ENCODE results near the gene LMBRD2. TPM values are rescaled to one million over a fixed set of nuclear protein-coding genes. Genes with fewer than 3 reads are reported as not detected.

Gene LMBRD2
- total RNA-seq, 2 experiments from 2014 or later: 9.9 to 10.8 TPM

GRCh38 chr5:36152324-36153297, 924 bp upstream of the LMBRD2 start:
- no peak for DNase-seq
- peak overlapping the region; percentile 89 for H3K27ac Mint-ChIP-seq
- H3K9me3 Mint-ChIP-seq: no peaks in the 10 kb centered on the region
- peaks cover 53% of the 10 kb centered on the region for H3K4me1 Mint-ChIP-seq (ENCODE audit: low read depth)
- no peak for ATAC-seq
- H3K36me3 Mint-ChIP-seq (ENCODE audit: low read depth): peaks cover 51% of the 10 kb centered on the region
- ChIA-PET CTCF (interaction anchor here (0.6 to 2.2 kb wide), 7 partner anchors 13 to 1149 kb away, joined by 3 to 10 read pairs (median 4); partner anchors contain the start of gene NADK2), POLR2A (interaction anchor here (0.7 to 3.5 kb wide), 8 partner anchors 8 to 538 kb away, joined by 3 to 34 read pairs (median 6); partner anchors contain the start of gene NADK2)
- H3K4me3 Mint-ChIP-seq: peak overlapping the region; percentile 99
- TF ChIP-seq, protein P1, sequence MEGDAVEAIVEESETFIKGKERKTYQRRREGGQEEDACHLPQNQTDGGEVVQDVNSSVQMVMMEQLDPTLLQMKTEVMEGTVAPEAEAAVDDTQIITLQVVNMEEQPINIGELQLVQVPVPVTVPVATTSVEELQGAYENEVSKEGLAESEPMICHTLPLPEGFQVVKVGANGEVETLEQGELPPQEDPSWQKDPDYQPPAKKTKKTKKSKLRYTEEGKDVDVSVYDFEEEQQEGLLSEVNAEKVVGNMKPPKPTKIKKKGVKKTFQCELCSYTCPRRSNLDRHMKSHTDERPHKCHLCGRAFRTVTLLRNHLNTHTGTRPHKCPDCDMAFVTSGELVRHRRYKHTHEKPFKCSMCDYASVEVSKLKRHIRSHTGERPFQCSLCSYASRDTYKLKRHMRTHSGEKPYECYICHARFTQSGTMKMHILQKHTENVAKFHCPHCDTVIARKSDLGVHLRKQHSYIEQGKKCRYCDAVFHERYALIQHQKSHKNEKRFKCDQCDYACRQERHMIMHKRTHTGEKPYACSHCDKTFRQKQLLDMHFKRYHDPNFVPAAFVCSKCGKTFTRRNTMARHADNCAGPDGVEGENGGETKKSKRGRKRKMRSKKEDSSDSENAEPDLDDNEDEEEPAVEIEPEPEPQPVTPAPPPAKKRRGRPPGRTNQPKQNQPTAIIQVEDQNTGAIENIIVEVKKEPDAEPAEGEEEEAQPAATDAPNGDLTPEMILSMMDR (IDR thresholded peaks at IDR 0.05): no peak
- intact Hi-C loops (cut with micrococcal nuclease): loop anchor here (5.0 kb wide), 1 partner anchor 90 kb away; the partner anchor contains the start of gene NADK2
- no peaks in the 10 kb centered on the region for H3K27me3 Mint-ChIP-seq

DNA sequence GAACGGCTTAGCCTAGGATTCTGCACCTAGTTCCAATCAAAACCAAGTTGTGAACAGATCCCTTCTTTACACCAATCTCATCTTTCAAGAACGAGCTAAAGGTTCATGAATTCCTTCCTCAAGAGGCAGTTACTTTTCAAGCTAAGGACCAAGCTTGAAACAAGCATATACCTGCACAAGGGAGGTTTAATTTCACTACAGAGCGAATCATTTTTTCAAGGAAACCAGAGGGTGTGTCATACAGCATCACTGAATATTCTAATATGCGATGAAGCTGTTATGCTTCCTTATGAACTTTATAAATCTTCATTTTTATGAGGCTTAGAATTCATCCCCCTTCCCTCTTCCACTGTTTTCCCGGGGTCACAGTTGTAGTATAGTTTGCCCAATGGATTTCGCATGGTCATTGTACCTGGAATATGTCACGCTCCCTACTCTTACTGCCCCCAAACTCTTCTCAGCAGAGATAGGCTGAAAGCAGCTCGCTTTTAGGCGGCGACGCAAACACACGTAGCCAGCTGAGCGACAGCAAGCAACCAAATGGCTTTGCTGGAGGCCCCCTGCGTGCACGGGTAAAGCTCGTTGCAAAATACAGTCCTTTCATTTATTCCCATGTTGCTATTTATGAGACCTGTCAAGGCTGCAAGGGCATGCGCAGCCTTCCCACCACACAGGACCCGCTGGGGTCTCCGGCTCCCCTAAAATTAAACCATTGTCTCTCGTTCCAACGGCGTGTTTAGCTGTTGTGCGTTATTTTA, 832 bp downstream of the LMBRD2 start:
- Mint-ChIP-seq H3K4me3 (peak overlapping the region; percentile 99), H3K27me3 (no peaks in the 10 kb centered on the region), H3K36me3 (ENCODE audit: low read depth) (peaks cover 34% of the 10 kb centered on the region), H3K9me3 (no peaks in the 10 kb centered on the region), H3K27ac (peak overlapping the region; percentile 89), H3K4me1 (ENCODE audit: low read depth) (peaks cover 52% of the 10 kb centered on the region)
- intact Hi-C loops (cut with micrococcal nuclease): loop anchor here (5.0 kb wide), 1 partner anchor 91 kb away; the partner anchor contains the start of gene NADK2
- CTCF ChIA-PET: interaction anchor here (0.7 to 1.9 kb wide), 5 partner anchors 10 to 1306 kb away, joined by 3 to 11 read pairs (median 4); partner anchors contain the start of gene NADK2
- ATAC-seq: peak; percentile 55
- DNase-seq: peak; percentile 85
- POLR2A ChIA-PET: interaction anchor here (0.6 to 3.5 kb wide), 9 partner anchors 9 to 725 kb away, joined by 3 to 34 read pairs (median 4); partner anchors contain the start of gene NADK2
- TF ChIP-seq, protein P1 (IDR thresholded peaks at IDR 0.05): no peak

GRCh38 chr5:36147681-36148080, 4.0 kb downstream of the LMBRD2 start:
- ATAC-seq (no peak), DNase-seq (no peak)
- H3K27me3 Mint-ChIP-seq: no peaks in the 10 kb centered on the region
- H3K4me3 Mint-ChIP-seq: no peak overlapping the region
- intact Hi-C loops (cut with micrococcal nuclease): no loop called here
- no peak overlapping the region for H3K27ac Mint-ChIP-seq
- ChIA-PET POLR2A (no interaction called here), CTCF (no interaction called here)
- H3K4me1 Mint-ChIP-seq (ENCODE audit: low read depth): peaks cover 33% of the 10 kb centered on the region
- TF ChIP-seq, protein P1 (IDR thresholded peaks at IDR 0.05): no peak
- H3K36me3 Mint-ChIP-seq (ENCODE audit: low read depth): peaks cover 11% of the 10 kb centered on the region
- H3K9me3 Mint-ChIP-seq: no peaks in the 10 kb centered on the region

DNA sequence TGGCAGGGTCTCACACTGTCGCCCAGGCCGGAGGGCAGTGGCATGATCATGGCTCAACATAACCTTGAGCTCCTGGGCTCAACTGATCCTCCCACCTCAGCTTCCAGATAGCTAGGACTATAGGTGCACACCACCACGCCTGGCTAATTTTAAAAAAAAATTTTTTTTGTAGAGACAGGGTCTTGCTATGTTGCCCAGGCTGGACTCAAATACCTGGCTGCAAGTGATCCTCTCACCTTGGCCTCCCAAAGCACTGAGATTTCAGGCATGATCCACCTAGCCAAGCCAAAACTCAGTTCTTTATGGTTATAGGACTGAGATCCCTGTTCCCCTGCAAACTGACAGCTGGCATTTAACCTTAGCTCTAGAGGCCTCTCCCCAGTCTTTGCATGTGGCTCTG, 5.3 kb downstream of the LMBRD2 start:
- ATAC-seq: no peak
- TF ChIP-seq, protein P1 (IDR thresholded peaks at IDR 0.05): no peak
- DNase-seq: no peak
- no peak overlapping the region for H3K27ac Mint-ChIP-seq
- no peaks in the 10 kb centered on the region for H3K27me3 Mint-ChIP-seq
- H3K4me3 Mint-ChIP-seq: no peak overlapping the region
- peaks cover 4% of the 10 kb centered on the region for H3K36me3 Mint-ChIP-seq (ENCODE audit: low read depth)
- intact Hi-C loops (cut with micrococcal nuclease): no loop called here
- CTCF ChIA-PET: interaction anchor here (2.3 kb wide), 1 partner anchor 67 kb away, joined by 12 read pairs; no protein-coding TSS in a partner anchor
- H3K9me3 Mint-ChIP-seq: no peaks in the 10 kb centered on the region
- POLR2A ChIA-PET: no interaction called here
- H3K4me1 Mint-ChIP-seq (ENCODE audit: low read depth): peaks cover 33% of the 10 kb centered on the region

All from activated CD8-positive, alpha-beta T cell treated with anti-CD3 and anti-CD28 coated beads for 36 hours (primary cell).